ENCODE results near the gene CHD6. TPM values are rescaled to one million over a fixed set of nuclear protein-coding genes. Genes with fewer than 3 reads are reported as not detected.

Gene CHD6
- total RNA-seq, 2 experiments from 2014 or later: 26.9 to 45.7 TPM

- H3K9me2 ChIP-seq (ENCODE audit: insufficient read depth, low read length): no peaks in the 10 kb centered on the region
- no peak overlapping the region for H2AFZ ChIP-seq (ENCODE audit: low read length)
- no peaks in the 10 kb centered on the region for H3K79me2 ChIP-seq (ENCODE audit: insufficient read depth, low read depth, low read length)
- ChIA-PET CTCF (ENCODE audit: unreplicated experiment) (no interaction called here), POLR2A (no interaction called here)
- no TSS peak for BruUV-seq (replicated peaks)
- no peaks in the 10 kb centered on the region for H3K4me1 ChIP-seq (ENCODE audit: insufficient read depth, low read length, poor library complexity, severe bottlenecking)
- no peaks in the 10 kb centered on the region for H4K20me1 ChIP-seq (ENCODE audit: insufficient read depth, low read length)
- DNase-seq (ENCODE audit: low spot score): no peak
- H3K4me3 ChIP-seq (ENCODE audit: low read depth, low read length, poor library complexity, severe bottlenecking): no peak overlapping the region
- no peak overlapping the region for H3K27ac ChIP-seq (ENCODE audit: low read depth, low read length, poor library complexity, severe bottlenecking)
- H3K9me3 ChIP-seq (ENCODE audit: low read length): no peaks in the 10 kb centered on the region
- intact Hi-C loops (cut with micrococcal nuclease; ENCODE audit: unreplicated experiment): no loop called here
- no peak for TF ChIP-seq CTCF (conservative IDR thresholded peaks at IDR 0.05; ENCODE audit: low read length)
- no peak for TF ChIP-seq EZH2phosphoT487 (IDR thresholded peaks at IDR 0.05; ENCODE audit: borderline replicate concordance, low read depth, low read length)
- no peaks in the 10 kb centered on the region for H3K36me3 ChIP-seq (ENCODE audit: insufficient read depth, low read length)
- no peak overlapping the region for H3K4me2 ChIP-seq (ENCODE audit: low read length)
Measured at GRCh38 chr20:41382791-41383305, 235.3 kb downstream of the CHD6 start.

- no peaks in the 10 kb centered on the region for H3K79me2 ChIP-seq (ENCODE audit: insufficient read depth, low read depth, low read length)
- TF ChIP-seq EZH2phosphoT487 (IDR thresholded peaks at IDR 0.05; ENCODE audit: borderline replicate concordance, low read depth, low read length) (no peak), CTCF (conservative IDR thresholded peaks at IDR 0.05; ENCODE audit: low read length) (no peak)
- no TSS peak for BruUV-seq (replicated peaks)
- POLR2A ChIA-PET: no interaction called here
- no peak overlapping the region for H3K4me3 ChIP-seq (ENCODE audit: low read depth, low read length, poor library complexity, severe bottlenecking)
- intact Hi-C loops (cut with micrococcal nuclease; ENCODE audit: unreplicated experiment): no loop called here
- H3K4me1 ChIP-seq (ENCODE audit: insufficient read depth, low read length, poor library complexity, severe bottlenecking): no peaks in the 10 kb centered on the region
- H2AFZ ChIP-seq (ENCODE audit: low read length): no peak overlapping the region
- no peaks in the 10 kb centered on the region for H3K9me3 ChIP-seq (ENCODE audit: low read length)
- CTCF ChIA-PET (ENCODE audit: unreplicated experiment): no interaction called here
- H3K4me2 ChIP-seq (ENCODE audit: low read length): no peak overlapping the region
- DNase-seq (ENCODE audit: low spot score): no peak
- H4K20me1 ChIP-seq (ENCODE audit: insufficient read depth, low read length): no peaks in the 10 kb centered on the region
- no peak overlapping the region for H3K27ac ChIP-seq (ENCODE audit: low read depth, low read length, poor library complexity, severe bottlenecking)
- H3K9me2 ChIP-seq (ENCODE audit: insufficient read depth, low read length): no peaks in the 10 kb centered on the region
- H3K36me3 ChIP-seq (ENCODE audit: insufficient read depth, low read length): no peaks in the 10 kb centered on the region
Measured at GRCh38 chr20:41380551-41381193, 237.5 kb downstream of the CHD6 start.

- Histone ChIP-seq H3K36me3 (ENCODE audit: insufficient read depth, low read length) (no peaks in the 10 kb centered on the region), H3K4me2 (ENCODE audit: low read length) (no peak overlapping the region), H3K9me2 (ENCODE audit: insufficient read depth, low read length) (no peaks in the 10 kb centered on the region), H3K4me3 (ENCODE audit: low read depth, low read length, poor library complexity, severe bottlenecking) (no peak overlapping the region), H3K79me2 (ENCODE audit: insufficient read depth, low read depth, low read length) (no peaks in the 10 kb centered on the region), H3K4me1 (ENCODE audit: insufficient read depth, low read length, poor library complexity, severe bottlenecking) (no peaks in the 10 kb centered on the region), H2AFZ (ENCODE audit: low read length) (no peak overlapping the region), H3K27ac (ENCODE audit: low read depth, low read length, poor library complexity, severe bottlenecking) (no peak overlapping the region), H4K20me1 (ENCODE audit: insufficient read depth, low read length) (no peaks in the 10 kb centered on the region), H3K9me3 (ENCODE audit: low read length) (no peaks in the 10 kb centered on the region)
- POLR2A ChIA-PET: interaction anchor here (0.7 kb wide), 1 partner anchor 10 kb away, joined by 3 read pairs; no protein-coding TSS in a partner anchor
- CTCF ChIA-PET (ENCODE audit: unreplicated experiment): no interaction called here
- BruUV-seq (replicated peaks): no TSS peak
- TF ChIP-seq EZH2phosphoT487 (IDR thresholded peaks at IDR 0.05; ENCODE audit: borderline replicate concordance, low read depth, low read length) (no peak), CTCF (conservative IDR thresholded peaks at IDR 0.05; ENCODE audit: low read length) (no peak)
- DNase-seq (ENCODE audit: low spot score): no peak
- intact Hi-C loops (cut with micrococcal nuclease; ENCODE audit: unreplicated experiment): no loop called here
Measured at GRCh38 chr20:41379551-41379950, 238.6 kb downstream of the CHD6 start.

Data from OCI-LY7 (cell line).